MV-4-11 (cell line): Measurements from ENCODE around the gene ABCC3.

ENCODE experiments used
- DNase-seq: peaks from one replicate; lab custom pipeline; 2025; lab: John Stamatoyannopoulos, UW

Gene ABCC3

DNA sequence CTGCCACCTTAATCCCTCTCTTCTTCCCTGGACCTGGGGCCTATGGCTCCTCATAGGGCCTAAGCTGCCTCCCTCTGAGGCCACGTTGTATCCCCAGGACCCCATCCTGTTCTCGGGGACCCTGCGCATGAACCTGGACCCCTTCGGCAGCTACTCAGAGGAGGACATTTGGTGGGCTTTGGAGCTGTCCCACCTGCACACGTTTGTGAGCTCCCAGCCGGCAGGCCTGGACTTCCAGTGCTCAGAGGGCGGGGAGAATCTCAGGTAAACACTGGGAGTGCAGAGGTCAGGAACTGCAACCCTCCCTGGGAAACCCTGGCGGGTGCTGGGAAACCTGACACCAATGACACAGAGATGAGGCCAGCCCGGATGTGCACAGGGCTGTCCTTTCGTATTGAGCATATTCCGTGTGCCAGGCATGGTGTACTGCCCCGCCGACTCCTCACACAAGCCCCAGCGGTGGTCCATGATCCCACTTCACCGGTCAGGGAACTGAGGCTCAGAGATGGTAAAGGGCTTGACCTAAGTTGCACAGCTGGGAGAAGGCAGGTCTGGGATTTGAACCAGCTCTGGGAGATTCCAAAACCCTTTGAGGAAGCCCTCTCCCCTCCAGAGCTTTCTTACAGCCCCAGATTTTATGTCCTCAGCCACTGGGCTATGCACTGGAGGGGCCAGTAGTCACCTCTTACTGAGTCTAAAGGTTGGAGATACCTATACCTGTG is 50.1 kb downstream of the ABCC3 start:
- no peak for DNase-seq

GRCh38 chr17:50685334-50685665 is 50.6 kb downstream of the ABCC3 start:
- no peak for DNase-seq

DNA sequence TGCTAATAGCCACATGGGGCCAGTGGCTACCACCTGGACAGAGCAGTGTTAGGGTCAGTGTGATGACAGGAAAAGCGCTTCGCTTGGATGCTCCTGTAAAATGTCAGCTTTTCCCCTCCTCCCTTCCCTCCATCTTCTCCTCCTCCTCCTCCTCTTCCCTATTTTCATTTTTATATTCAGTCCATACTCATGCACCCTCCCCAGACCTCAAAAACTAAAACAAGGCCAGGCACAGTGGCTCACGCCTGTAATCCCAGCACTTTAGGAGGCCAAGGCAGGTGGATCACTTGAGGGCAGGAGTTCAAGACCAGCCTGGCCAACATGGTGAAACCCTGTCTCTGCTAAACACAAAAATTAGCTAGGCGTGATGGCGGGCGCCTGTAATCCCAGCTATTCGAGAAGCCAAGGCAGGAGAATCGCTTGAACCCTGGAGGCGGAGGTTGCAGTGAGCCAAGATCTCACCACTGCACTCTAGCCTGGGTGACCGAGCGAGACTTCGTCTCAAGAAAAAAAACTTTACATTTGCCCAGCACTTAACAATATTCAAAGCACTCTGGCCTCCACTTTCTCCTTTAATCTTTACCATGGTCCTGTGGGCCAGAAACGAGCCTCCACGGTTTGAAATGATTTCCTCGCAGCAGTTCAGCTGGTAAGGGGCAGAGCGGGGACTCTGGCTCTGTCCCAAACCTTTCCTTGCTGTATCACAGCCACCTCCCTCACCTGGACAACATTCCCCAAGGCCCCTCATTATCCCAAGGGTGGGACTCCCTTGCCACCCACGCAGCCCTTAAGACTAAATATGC is 51.2 kb downstream of the ABCC3 start:
- DNase-seq = no peak

GRCh38 chr17:50686494-50687199 is 52.0 kb downstream of the ABCC3 start:
- DNase-seq = no peak

DNA sequence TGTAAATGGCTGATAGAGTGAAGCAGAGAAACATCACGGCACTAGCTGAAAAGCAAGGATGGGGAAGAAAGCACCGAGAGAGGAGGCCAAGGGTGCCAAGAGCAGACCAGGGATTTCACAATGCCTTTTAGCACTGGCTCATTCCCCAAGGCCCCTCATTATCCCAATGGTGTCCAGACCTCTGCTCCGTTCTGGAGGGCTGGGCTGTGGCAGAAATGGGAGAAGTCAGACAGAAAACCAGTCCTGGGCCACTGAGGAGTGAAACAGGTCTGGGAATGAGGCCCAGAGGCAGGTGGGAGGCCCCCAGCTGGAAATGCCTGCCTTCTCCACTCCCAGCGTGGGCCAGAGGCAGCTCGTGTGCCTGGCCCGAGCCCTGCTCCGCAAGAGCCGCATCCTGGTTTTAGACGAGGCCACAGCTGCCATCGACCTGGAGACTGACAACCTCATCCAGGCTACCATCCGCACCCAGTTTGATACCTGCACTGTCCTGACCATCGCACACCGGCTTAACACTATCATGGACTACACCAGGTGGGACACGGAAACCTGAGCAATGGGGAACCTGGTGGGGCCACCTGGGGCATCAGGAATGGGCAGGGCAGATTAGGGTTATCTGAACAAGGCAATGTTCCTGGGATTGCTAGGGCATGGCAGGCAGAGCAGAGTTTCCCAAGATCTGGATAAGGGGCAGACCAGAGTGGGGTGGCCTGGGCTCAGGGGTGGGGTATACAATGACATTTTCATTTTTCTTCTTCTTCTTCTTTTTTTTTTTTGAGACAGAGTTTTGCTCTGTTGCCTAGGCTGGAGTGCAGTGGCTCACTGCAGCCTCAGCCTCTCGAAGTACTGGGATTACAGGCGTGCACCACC is 52.8 kb downstream of the ABCC3 start:
- DNase-seq = no peak

GRCh38 chr17:50688245-50688644 is 53.6 kb downstream of the ABCC3 start:
- no peak for DNase-seq

DNA sequence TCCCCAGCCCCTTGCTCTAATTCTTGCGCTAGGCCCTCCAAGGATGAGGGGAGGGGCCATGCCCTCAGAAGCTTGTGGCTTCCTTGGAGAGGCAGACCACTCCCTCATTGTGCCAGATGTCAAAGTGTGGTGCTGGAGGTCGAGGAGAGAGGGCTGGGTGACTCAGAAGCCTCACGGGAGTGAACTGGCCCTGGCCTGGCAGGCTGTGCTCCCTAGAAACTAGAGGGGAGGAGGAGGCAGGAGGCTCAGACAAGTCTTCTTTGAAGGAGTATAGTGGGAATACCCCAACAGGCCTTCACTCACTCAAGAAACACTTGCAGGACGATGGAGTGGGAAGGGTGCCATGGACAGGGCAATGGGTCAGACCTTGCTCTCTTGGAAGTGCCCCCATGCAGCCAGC is 54.6 kb downstream of the ABCC3 start:
- DNase-seq = peak; percentile 54

- DNase-seq = no peak
Measured at GRCh38 chr17:50689956-50690886, 55.5 kb downstream of the ABCC3 start.

- DNase-seq = peak; percentile 67
Measured at GRCh38 chr17:50690887-50691549, 56.3 kb downstream of the ABCC3 start.

DNA sequence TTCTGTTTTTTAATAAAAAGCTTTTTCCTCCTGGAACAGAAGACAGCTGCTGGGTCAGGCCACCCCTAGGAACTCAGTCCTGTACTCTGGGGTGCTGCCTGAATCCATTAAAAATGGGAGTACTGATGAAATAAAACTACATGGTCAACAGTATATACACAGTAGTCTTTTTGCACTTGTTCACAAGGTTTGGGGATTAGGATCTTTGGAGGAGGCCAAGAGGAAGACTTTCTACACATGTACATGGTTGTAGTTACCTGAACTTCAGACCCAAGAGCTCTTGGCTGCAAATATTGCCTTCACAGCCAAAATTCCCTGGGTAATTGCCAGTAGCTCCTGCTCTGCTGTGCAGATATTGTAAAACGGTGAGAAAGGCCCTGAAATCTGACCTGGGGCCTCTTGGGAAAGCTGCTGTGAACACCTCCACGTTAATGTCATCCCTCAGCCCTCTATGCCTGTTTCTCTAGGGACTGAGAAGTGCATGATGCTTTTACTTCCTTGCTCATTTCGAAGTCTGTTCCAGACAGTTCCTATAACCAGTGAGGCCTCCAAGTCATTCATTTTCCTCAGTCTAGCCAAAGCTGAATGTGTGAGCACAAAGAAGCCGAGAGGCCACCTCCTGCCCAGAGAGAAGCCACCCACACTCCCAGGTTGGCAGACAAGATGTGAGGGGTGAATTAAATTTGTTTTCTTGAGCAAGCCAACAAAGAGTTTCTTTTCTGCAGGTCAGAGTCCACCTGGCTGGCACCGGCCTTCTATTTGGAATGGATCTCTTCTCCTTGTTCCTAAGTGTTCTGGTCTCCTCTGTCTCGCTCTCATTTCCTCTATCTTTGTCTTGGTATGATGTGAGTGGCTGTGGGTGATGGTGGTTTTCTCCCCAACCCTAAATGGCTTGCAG is 57.1 kb downstream of the ABCC3 start:
- DNase-seq = peak; percentile 22

GRCh38 chr17:50692448-50693035 is 57.9 kb downstream of the ABCC3 start:
- DNase-seq = no peak

DNA sequence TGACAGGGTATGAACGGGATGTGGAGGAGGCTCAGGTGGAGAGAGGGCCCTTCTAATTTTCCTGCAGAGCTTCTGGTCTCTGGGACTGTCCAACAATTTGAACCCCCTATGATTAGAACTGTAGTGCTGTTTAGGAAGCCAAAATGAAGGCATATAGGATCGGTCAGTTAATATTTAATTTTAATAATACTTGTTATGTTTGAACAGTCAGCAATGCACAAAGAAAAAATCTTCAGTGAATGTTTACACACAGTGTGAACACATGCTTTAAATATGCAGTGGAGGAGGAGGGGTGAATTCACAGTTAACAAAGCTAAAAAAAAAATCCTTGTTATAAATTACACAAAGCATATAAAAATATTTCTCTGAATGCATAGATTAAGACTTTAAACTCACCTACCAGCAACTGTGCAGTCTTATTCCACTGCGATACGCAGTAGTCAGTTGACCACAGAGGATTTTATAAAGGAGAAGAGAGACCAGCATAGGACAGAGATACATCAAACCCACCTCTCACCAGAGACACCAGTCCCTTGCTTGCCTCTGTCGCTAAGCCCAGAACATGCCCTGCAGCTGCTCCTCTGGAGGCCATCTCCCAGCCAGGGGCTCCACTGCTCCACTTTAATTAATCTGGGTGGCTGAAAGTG is 58.5 kb downstream of the ABCC3 start:
- no peak for DNase-seq

GRCh38 chr17:50696365-50696879 is 61.7 kb downstream of the ABCC3 start:
- DNase-seq = peak; percentile 65

DNA sequence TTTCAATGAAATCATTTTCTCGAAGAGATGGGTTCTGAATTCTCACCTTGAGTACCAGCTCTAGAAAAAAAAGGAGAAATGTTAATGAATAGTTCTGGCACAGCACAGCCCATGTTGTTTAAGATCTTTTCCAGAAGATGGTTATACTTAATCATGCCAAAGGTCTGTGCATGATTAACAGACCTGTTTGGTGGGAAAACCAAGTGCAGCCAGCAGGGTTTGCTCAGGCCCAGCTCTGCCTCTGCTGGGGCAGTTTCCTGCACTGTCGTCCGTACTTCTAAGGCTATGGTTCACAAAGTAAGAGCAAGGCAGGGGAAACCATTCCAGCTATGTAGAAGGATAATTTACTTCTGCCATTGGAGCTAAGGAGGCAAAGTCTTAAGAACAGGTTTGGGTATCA is 62.4 kb downstream of the ABCC3 start:
- no peak for DNase-seq

GRCh38 chr17:50697663-50698272 is 63.1 kb downstream of the ABCC3 start:
- no peak for DNase-seq

DNA sequence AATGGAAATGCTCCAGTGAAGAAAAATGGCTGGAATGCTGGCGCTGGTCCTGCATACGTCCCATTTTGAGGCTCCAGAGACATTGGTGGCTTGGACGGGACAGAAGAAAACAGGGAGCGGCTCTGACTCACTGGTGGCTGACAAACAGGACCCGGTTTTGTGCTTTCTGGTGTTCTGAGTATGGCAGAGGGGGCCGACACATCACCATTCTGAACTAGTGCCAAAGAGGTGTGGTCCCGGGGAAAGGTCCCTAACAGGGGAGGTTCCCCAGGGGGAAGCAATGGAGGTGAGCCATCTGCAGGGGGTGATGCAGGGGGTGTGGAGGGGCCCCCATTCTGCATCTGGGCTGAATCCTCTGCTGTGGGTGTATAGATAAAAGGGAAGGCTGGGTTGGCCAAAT is 64.7 kb downstream of the ABCC3 start:
- no peak for DNase-seq

GRCh38 chr17:50703162-50703561 is 68.5 kb downstream of the ABCC3 start:
- no peak for DNase-seq
